ENCODE results near the gene CAMK2D. TPM values are rescaled to one million over a fixed set of nuclear protein-coding genes. Genes with fewer than 3 reads are reported as not detected.
A peak's percentile ranks its signal among the peaks of the same experiment; 100 is the strongest.

Gene CAMK2D
- total RNA-seq, 6 experiments from 2014 or later = 83.7 to 102 (median 94.1) TPM

GRCh38 chr4:113434247-113434587, 327.3 kb downstream of the CAMK2D start:
- Mint-ChIP-seq H3K4me1 (ENCODE audit: low read depth) (peaks cover 53% of the 10 kb centered on the region), H3K9me3 (no peaks in the 10 kb centered on the region), H3K27ac (peak overlapping the region; percentile 36; the same call in 1 of the 2 replicates), H3K27me3 (ENCODE audit: insufficient read depth) (peaks cover 1% of the 10 kb centered on the region), H3K36me3 (ENCODE audit: low read depth) (no peaks in the 10 kb centered on the region; the same call in 1 of the 2 replicates), H3K4me3 (no peak overlapping the region)
- peak; percentile 29 for DNase-seq
- TF ChIP-seq CTCF (IDR thresholded peaks at IDR 0.05) = no peak

GRCh38 chr4:113433536-113434246, 327.8 kb downstream of the CAMK2D start:
- Mint-ChIP-seq H3K27me3 (ENCODE audit: insufficient read depth) (peaks cover 1% of the 10 kb centered on the region), H3K4me3 (peak overlapping the region; percentile 19; the same call in 1 of the 2 replicates), H3K36me3 (ENCODE audit: low read depth) (no peaks in the 10 kb centered on the region; the same call in 1 of the 2 replicates), H3K9me3 (no peaks in the 10 kb centered on the region), H3K4me1 (ENCODE audit: low read depth) (peaks cover 53% of the 10 kb centered on the region), H3K27ac (peak overlapping the region; percentile 36)
- no peak for TF ChIP-seq CTCF (IDR thresholded peaks at IDR 0.05)
- DNase-seq = no peak

- Mint-ChIP-seq H3K4me1 (ENCODE audit: low read depth) (peaks cover 53% of the 10 kb centered on the region), H3K36me3 (ENCODE audit: low read depth) (no peaks in the 10 kb centered on the region; the same call in 1 of the 2 replicates), H3K4me3 (peak overlapping the region; percentile 19; the same call in 1 of the 2 replicates), H3K9me3 (no peaks in the 10 kb centered on the region), H3K27ac (peak overlapping the region; percentile 36; the same call in 1 of the 2 replicates), H3K27me3 (ENCODE audit: insufficient read depth) (peaks cover 1% of the 10 kb centered on the region)
- no peak for DNase-seq
- no peak for TF ChIP-seq CTCF (IDR thresholded peaks at IDR 0.05)
Observed at GRCh38 chr4:113433116-113433515, 328.4 kb downstream of the CAMK2D start.

- no peak for TF ChIP-seq CTCF (IDR thresholded peaks at IDR 0.05)
- Mint-ChIP-seq H3K36me3 (ENCODE audit: low read depth) (peaks cover 20% of the 10 kb centered on the region), H3K27me3 (ENCODE audit: insufficient read depth) (peaks cover 2% of the 10 kb centered on the region; the same call in 1 of the 2 replicates), H3K4me3 (no peak overlapping the region), H3K4me1 (ENCODE audit: low read depth) (peaks cover 10% of the 10 kb centered on the region; the same call in 1 of the 2 replicates), H3K9me3 (peaks cover 19% of the 10 kb centered on the region), H3K27ac (no peak overlapping the region)
- DNase-seq = peak; percentile 15
Observed at GRCh38 chr4:113423631-113424030, 337.9 kb downstream of the CAMK2D start.

GRCh38 chr4:113420938-113421337, 340.6 kb downstream of the CAMK2D start:
- H3K36me3 Mint-ChIP-seq (ENCODE audit: low read depth) = peaks cover 20% of the 10 kb centered on the region
- no peak for DNase-seq
- H3K27me3 Mint-ChIP-seq (ENCODE audit: insufficient read depth) = peaks cover 2% of the 10 kb centered on the region; the same call in 1 of the 2 replicates
- TF ChIP-seq CTCF (IDR thresholded peaks at IDR 0.05) = no peak
- no peak overlapping the region for H3K4me3 Mint-ChIP-seq
- H3K9me3 Mint-ChIP-seq = peaks cover 19% of the 10 kb centered on the region
- H3K27ac Mint-ChIP-seq = no peak overlapping the region
- peaks cover 10% of the 10 kb centered on the region; the same call in 1 of the 2 replicates for H3K4me1 Mint-ChIP-seq (ENCODE audit: low read depth)
